ENCODE data around the gene ZNF592.
"Not testable (repeated sequence)": the region's sequence is repeated elsewhere in the genome, so short reads cannot be mapped to it uniquely, and the experiment has no call there.

DNA sequence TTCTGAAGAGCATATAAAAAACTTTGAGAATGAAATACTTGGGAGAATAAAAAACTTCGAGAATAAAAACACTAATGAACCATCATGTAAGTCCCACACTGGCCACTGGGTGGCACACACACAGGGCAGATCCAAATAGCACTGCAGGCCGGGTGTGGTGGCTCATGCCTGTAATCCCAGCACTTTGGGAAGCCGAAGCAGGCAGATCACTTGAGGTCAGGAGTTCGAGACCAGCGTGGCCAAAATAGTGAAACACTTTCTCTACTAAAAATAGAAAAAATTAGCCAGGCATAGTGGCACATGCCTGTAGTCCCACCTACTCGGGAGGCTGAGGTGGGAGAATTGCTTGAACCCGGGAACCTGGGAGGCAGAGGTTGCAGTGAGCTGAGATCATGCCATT, 97.2 kb downstream of the ZNF592 start:
- TF ChIP-seq YY1 (tag by site-specific recombination; IDR thresholded peaks at IDR 0.05); ZNF830 (tag by site-specific recombination; IDR thresholded peaks at IDR 0.05; ENCODE audit: low read depth); SETDB1 (IDR thresholded peaks at IDR 0.05; ENCODE audit: insufficient read length, low read length); KLF9 (tag by site-specific recombination; IDR thresholded peaks at IDR 0.05; ENCODE audit: low read depth); TCF7L2 (IDR thresholded peaks at IDR 0.05; ENCODE audit: borderline replicate concordance, low read depth, low read length); ZNF558 (tag by site-specific recombination; IDR thresholded peaks at IDR 0.05): not testable (repeated sequence)
- TF ChIP-seq, protein P1, sequence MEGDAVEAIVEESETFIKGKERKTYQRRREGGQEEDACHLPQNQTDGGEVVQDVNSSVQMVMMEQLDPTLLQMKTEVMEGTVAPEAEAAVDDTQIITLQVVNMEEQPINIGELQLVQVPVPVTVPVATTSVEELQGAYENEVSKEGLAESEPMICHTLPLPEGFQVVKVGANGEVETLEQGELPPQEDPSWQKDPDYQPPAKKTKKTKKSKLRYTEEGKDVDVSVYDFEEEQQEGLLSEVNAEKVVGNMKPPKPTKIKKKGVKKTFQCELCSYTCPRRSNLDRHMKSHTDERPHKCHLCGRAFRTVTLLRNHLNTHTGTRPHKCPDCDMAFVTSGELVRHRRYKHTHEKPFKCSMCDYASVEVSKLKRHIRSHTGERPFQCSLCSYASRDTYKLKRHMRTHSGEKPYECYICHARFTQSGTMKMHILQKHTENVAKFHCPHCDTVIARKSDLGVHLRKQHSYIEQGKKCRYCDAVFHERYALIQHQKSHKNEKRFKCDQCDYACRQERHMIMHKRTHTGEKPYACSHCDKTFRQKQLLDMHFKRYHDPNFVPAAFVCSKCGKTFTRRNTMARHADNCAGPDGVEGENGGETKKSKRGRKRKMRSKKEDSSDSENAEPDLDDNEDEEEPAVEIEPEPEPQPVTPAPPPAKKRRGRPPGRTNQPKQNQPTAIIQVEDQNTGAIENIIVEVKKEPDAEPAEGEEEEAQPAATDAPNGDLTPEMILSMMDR (tag by site-specific recombination; IDR thresholded peaks at IDR 0.05), result peak; percentile 22; the same call in 1 of the 2 replicates
- TF ChIP-seq, protein P2, sequence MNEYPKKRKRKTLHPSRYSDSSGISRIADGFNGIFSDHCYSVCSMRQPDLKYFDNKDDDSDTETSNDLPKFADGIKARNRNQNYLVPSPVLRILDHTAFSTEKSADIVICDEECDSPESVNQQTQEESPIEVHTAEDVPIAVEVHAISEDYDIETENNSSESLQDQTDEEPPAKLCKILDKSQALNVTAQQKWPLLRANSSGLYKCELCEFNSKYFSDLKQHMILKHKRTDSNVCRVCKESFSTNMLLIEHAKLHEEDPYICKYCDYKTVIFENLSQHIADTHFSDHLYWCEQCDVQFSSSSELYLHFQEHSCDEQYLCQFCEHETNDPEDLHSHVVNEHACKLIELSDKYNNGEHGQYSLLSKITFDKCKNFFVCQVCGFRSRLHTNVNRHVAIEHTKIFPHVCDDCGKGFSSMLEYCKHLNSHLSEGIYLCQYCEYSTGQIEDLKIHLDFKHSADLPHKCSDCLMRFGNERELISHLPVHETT (tag by site-specific recombination; IDR thresholded peaks at IDR 0.05), result not testable (repeated sequence)
